Adrenal gland (tissue), 12 donors: ENCODE measurements around the gene NOS1. TPM values are rescaled to one million over a fixed set of nuclear protein-coding genes. Genes with fewer than 3 reads are reported as not detected.
"Not testable (repeated sequence)": the region's sequence is repeated elsewhere in the genome, so short reads cannot be mapped to it uniquely, and the experiment has no call there.

ENCODE experiments used
- DNase-seq, 7 donors: peaks; one replicate each; pipeline ENCODE4 v3.0.0-alpha.2; 2019 to 2020
- H3K27ac ChIP-seq, 5 donors: fragments of 200-600 bp; sonication (generic) in 4 of 5; 1 replicate in 3 of 5; 2 replicates in 2 of 5; pipeline versions ENCODE4 v1.5.1 to v1.8.0; 2016 to 2020; ENCODE audit warnings: mild to moderate bottlenecking in 1 of 5
- H3K27me3 ChIP-seq: fragments of 200-600 bp; 2 replicates; pipeline ENCODE4 v1.8.0; 2021
- H3K36me3 ChIP-seq, 2 donors: fragments of 200-600 bp; replicated peaks in 1 of 2; 1 replicate in 1 of 2; 2 replicates in 1 of 2; pipeline versions ENCODE4 v1.5.1 to v1.8.0; 2018 to 2022
- H3K4me1 ChIP-seq, 2 donors: fragments of 200-600 bp; replicated peaks in 1 of 2; 1 replicate in 1 of 2; 2 replicates in 1 of 2; pipeline versions ENCODE4 v1.5.1 to v1.8.0; 2018 to 2021
- H3K4me3 ChIP-seq, 4 donors: fragments of 200-600 bp; sonication (generic) in 3 of 4; one replicate each; pipeline ENCODE4 v1.5.1; 2016 to 2018
- H3K9me3 ChIP-seq, 3 donors: fragments of 200-600 bp; sonication (generic) in 1 of 3; replicated peaks in 1 of 3; 1 replicate in 2 of 3; 2 replicates in 1 of 3; pipeline versions ENCODE4 v1.5.1 to v1.8.0; 2016 to 2021
- CTCF ChIP-seq, 6 experiments: fragments of 450-650 bp in 4 of 6; fragments of 200-600 bp in 2 of 6; sonication (generic) in 1 of 6; IDR thresholded peaks; 1 replicate in 5 of 6; 2 replicates in 1 of 6; pipeline versions ENCODE4 v1.5.1 to v1.8.0; 2016 to 2021; ENCODE audit warnings: antibody characterized with exemption in 6 of 6, mild to moderate bottlenecking in 2 of 6, moderate library complexity in 1 of 6
- POLR2A ChIP-seq, 2 donors: fragments of 450-650 bp; IDR thresholded peaks; one replicate each; pipeline ENCODE4 v1.6.1; 2017; ENCODE audit warnings: antibody characterized with exemption in 2 of 2, mild to moderate bottlenecking in 2 of 2, moderate library complexity in 1 of 2
- WGBS, 4 donors: extraction: QIAGEN DNeasy Blood & Tissue Kit in 2 of 4; methylation state at CpG; one replicate each; pipeline versions ENCODE4 v1.1.5 to v1.1.7; 2013 to 2017; 5-methylcytosine and 5-hydroxymethylcytosine counted together
- intact Hi-C, 2 donors: fragments of 100-400 bp; cut with DNase I; formaldehyde crosslinking; loops; one replicate each; pipeline versions ENCODE4 v1.14.1 to v1.15.0; 2022 to 2023
- polyA plus RNA-seq, 3 donors: library from polyadenylated mRNA; stranded (reverse); fragments of 200-250 nt in 2 of 3; fragments of 350-450 nt in 1 of 3; fragmentation: Illumina TruSeq in 1 of 3; extraction: RNeasy Lipid Tissue Mini Kit (QIAGEN cat#74804) in 1 of 3; gene quantifications; one replicate each; pipeline ENCODE4 v1.2.3, GENCODE V29; 2013 to 2014
- total RNA-seq, 9 donors: library from RNA; depleted of rRNA in 4 of 9; stranded (reverse); fragments of >200 nt in 4 of 9; fragments of 120-200 nt in 1 of 9; fragmentation: NEBNext Ultra II Directional in 1 of 9; extraction: Animal tissue kit (Norgen Biotek cat#: 25700) in 1 of 9; gene quantifications; one replicate each; pipeline versions ENCODE4 v1.1.0 to v1.2.4, GENCODE V29; 2013 to 2023
- donor health status: healthy with polysubstance abuse.
- donor health status: Bipolar disorder and iron deficiency.
- donor health status: DM: yes; HTN: yes; CAD: no.
- donor health status: DM: no; HTN: no; CAD: no.
- donor health status: DM: no; HTN: no; CAD: no.
- donor health status: DM: yes; HTN: yes; CAD: no.

Gene NOS1
- total and polyA plus RNA-seq, 12 donors, result under 0.01 to 0.26 (median 0.07) TPM; not detected in 2

- Histone ChIP-seq H3K4me1 (peaks cover 15 to 47% of the 10 kb centered on the region in 2 donors), H3K27ac (peak overlapping the region; percentile 26 to 92 (median 65)), H3K4me3 (peak overlapping the region in 1 of 4 donors; percentile 22), H3K9me3 (no peaks in the 10 kb centered on the region), H3K36me3 (peaks cover 0 to 26% of the 10 kb centered on the region in 2 donors), H3K27me3 (no peaks in the 10 kb centered on the region)
- peak in 3 of 7 donors; percentile 32 to 55 (median 41) for DNase-seq
- TF ChIP-seq POLR2A (IDR thresholded peaks at IDR 0.05), result no peak
- TF ChIP-seq CTCF (IDR thresholded peaks at IDR 0.05), result no peak
- intact Hi-C loops, result no loop called here
- 67 to 74% (median 68%) methylated on average over 12 of the region's 12 CpGs for WGBS, 4 donors
Measured at GRCh38 chr12:117188121-117188665, 173.2 kb downstream of the NOS1 start.

- 24 to 33% (median 28%) methylated on average over 4 of the region's 4 CpGs for WGBS, 4 donors
- H3K27me3 ChIP-seq, result no peaks in the 10 kb centered on the region
- H3K4me1 ChIP-seq, result peaks cover 15 to 47% of the 10 kb centered on the region in 2 donors
- TF ChIP-seq CTCF (IDR thresholded peaks at IDR 0.05), result no peak
- peak in 1 of 2 donors; percentile 29 for TF ChIP-seq POLR2A (IDR thresholded peaks at IDR 0.05)
- intact Hi-C loops, result no loop called here
- H3K4me3 ChIP-seq, result peak overlapping the region in 1 of 4 donors; percentile 22
- peak overlapping the region in 3 of 5 donors; percentile 41 to 92 (median 50) for H3K27ac ChIP-seq
- peak in 4 of 7 donors; percentile 35 to 74 (median 52) for DNase-seq
- H3K36me3 ChIP-seq, result peaks cover 0 to 33% of the 10 kb centered on the region in 2 donors
- no peaks in the 10 kb centered on the region for H3K9me3 ChIP-seq
Measured at GRCh38 chr12:117187421-117187820, 174.0 kb downstream of the NOS1 start.

GRCh38 chr12:117182866-117183265 lies 178.6 kb downstream of the NOS1 start:
- peaks cover 10 to 29% of the 10 kb centered on the region in 2 donors for H3K4me1 ChIP-seq
- 92 to 96% (median 94%) methylated on average over 3 of the region's 3 CpGs for WGBS, 4 donors

GRCh38 chr12:117181468-117181843 lies 180.0 kb downstream of the NOS1 start:
- H3K4me3 ChIP-seq, intact Hi-C loops, H3K27ac ChIP-seq, H3K27me3 ChIP-seq, H3K9me3 ChIP-seq: not testable (repeated sequence)
- peak in 1 of 7 donors; percentile 33 for DNase-seq
- 87 to 99% (median 99%) methylated on average over 8 of the region's 8 CpGs for WGBS, 4 donors
- H3K36me3 ChIP-seq, result peaks cover 0 to 72% of the 10 kb centered on the region in 2 donors
- H3K4me1 ChIP-seq, result peaks cover 5 to 25% of the 10 kb centered on the region in 2 donors

More at GRCh38 chr12:117182866-117183265, 178.6 kb downstream of the NOS1 start:
- Histone ChIP-seq H3K27ac (no peak overlapping the region), H3K4me3 (no peak overlapping the region), H3K9me3 (no peaks in the 10 kb centered on the region), H3K36me3 (peaks cover 0 to 59% of the 10 kb centered on the region in 2 donors), H3K27me3 (no peaks in the 10 kb centered on the region)
- intact Hi-C loops, result no loop called here
- DNase-seq, result peak in 1 of 7 donors; percentile 39
- no peak for TF ChIP-seq POLR2A (IDR thresholded peaks at IDR 0.05)

GRCh38 chr12:117180758-117181467 lies 180.5 kb downstream of the NOS1 start:
- intact Hi-C loops, result no loop called here
- no peak overlapping the region for H3K4me3 ChIP-seq
- peaks cover 5 to 24% of the 10 kb centered on the region in 2 donors for H3K4me1 ChIP-seq
- no peak for TF ChIP-seq CTCF (IDR thresholded peaks at IDR 0.05)
- TF ChIP-seq POLR2A (IDR thresholded peaks at IDR 0.05), result no peak
- H3K27me3 ChIP-seq, result no peaks in the 10 kb centered on the region
- peaks cover 0 to 77% of the 10 kb centered on the region in 2 donors for H3K36me3 ChIP-seq
- H3K9me3 ChIP-seq, result no peaks in the 10 kb centered on the region
- no peak overlapping the region for H3K27ac ChIP-seq
- 58 to 79% (median 74%) methylated on average over 4 of the region's 4 CpGs for WGBS, 4 donors
- no peak for DNase-seq
